ENCODE results near the gene IL17B. TPM values are rescaled to one million over a fixed set of nuclear protein-coding genes. Genes with fewer than 3 reads are reported as not detected.
A peak's percentile ranks its signal among the peaks of the same experiment; 100 is the strongest.

IL17B gene
- 1 to 10 TPM; 2.9 to 4.0 TPM for total RNA-seq
- polyA plus RNA-seq (ENCODE audit: insufficient read length in 2 of 2): 1 to 10 TPM in 1 of 2 donors, under 1 TPM in 1; 0.87 to 1.6 TPM
- long read RNA-seq, donor 1: 0 reads
- long read RNA-seq, donor 2: 0 reads
- long read RNA-seq, donor 3: 0 reads
- long read RNA-seq, donor 4, partial matches to known transcripts: 0 of 1 reads
- long read RNA-seq, donor 4, other reads (novel, unspliced or antisense): 0 of 1 reads

DNA sequence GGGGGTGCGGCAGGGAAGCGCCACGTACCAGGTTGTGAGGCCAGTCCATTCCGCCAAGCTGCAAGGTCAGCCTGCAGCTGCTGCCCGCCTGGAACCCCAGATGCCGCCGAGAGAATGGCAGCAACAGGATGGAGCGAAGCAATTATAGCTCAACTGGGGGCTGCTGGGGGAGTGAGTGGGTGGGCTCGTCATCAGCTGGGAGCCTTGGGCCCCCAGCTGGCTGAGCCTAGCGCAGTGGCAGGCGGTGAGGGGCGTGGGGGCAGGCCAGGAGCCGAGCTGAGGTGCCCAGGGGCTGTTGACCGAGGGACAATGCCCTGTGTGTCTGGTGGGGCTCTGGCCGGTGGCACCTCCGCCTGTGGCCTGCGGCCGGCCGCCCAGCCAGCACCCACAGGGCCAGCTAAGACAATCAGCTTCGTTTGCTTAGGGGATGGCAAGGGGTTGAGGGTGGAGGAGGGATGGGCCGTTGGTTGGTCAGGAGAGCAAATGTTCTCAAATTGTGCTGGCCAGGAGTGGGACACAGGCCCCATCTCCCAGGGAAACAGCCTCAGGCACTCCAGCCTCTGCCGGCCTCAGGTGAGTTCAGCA, at the start of gene IL17B:
Gene IL17B (minus strand): TSS at position 116 of the 585 bp plus-strand sequence. CDS start 67 bp downstream, at position 49.
- Histone ChIP-seq H3K36me3 (ENCODE audit: control insufficient read depth, insufficient read depth, low read length) (no peaks in the 10 kb centered on the region), H3K27ac (ENCODE audit: low read depth, low read length) (peak within 1 kb of the TSS; percentile 67), H3K4me3 (ENCODE audit: low read depth, low read length) (no peak within 1 kb of the TSS), H3K27me3 (ENCODE audit: control insufficient read depth, insufficient read depth, low read length) (no peaks in the 10 kb centered on the region), H3K9me3 (ENCODE audit: control insufficient read depth, insufficient read depth, low read length) (no peaks in the 10 kb centered on the region), H3K4me1 (ENCODE audit: control insufficient read depth, insufficient read depth, low read length) (peaks cover 24% of the 10 kb centered on the region)
- WGBS (ENCODE audit: insufficient coverage): 69% methylated on average over 22 of the region's 22 CpGs
- no peak for DNase-seq (ENCODE audit: low read depth in 4 of 6, low spot score in 6 of 6)

DNA sequence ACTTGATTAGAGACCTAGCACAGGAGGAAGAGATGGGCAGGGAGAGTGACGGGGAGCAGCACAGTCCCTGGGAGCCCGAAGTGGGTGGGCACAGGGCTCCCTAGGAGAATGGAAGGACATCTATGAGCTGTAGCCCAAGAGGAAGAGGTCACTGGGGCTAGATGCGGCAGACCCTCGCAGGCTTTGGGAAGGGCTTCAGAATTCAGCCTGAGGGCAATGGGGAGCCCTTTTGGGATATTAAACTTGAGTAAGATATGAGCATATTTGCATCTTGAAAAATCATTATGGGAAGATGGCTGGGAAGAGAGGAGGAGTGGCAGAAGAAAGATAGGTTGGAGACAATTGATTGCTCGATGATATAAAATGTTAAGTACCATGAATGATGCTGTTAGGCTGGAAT, 48.9 kb upstream of the IL17B start:
- no peak for DNase-seq (ENCODE audit: low read depth in 4 of 6, low spot score in 6 of 6)
- H3K27me3 ChIP-seq (ENCODE audit: control insufficient read depth, insufficient read depth, low read length): no peaks in the 10 kb centered on the region
- H3K27ac ChIP-seq (ENCODE audit: low read depth, low read length): no peak overlapping the region
- no peaks in the 10 kb centered on the region for H3K36me3 ChIP-seq (ENCODE audit: control insufficient read depth, insufficient read depth, low read length)
- no peaks in the 10 kb centered on the region for H3K9me3 ChIP-seq (ENCODE audit: control insufficient read depth, insufficient read depth, low read length)
- H3K4me3 ChIP-seq (ENCODE audit: low read depth, low read length): no peak overlapping the region
- peaks cover 16% of the 10 kb centered on the region for H3K4me1 ChIP-seq (ENCODE audit: control insufficient read depth, insufficient read depth, low read length)
- WGBS (ENCODE audit: insufficient coverage): 88% methylated on average over 4 of the region's 5 CpGs

- H3K36me3 ChIP-seq (ENCODE audit: control insufficient read depth, insufficient read depth, low read length): no peaks in the 10 kb centered on the region
- no peak for DNase-seq (ENCODE audit: low read depth in 4 of 6, low spot score in 6 of 6)
- 94% methylated on average over 3 of the region's 4 CpGs for WGBS (ENCODE audit: insufficient coverage)
- H3K4me3 ChIP-seq (ENCODE audit: low read depth, low read length): no peak overlapping the region
- no peaks in the 10 kb centered on the region for H3K9me3 ChIP-seq (ENCODE audit: control insufficient read depth, insufficient read depth, low read length)
- no peaks in the 10 kb centered on the region for H3K27me3 ChIP-seq (ENCODE audit: control insufficient read depth, insufficient read depth, low read length)
- H3K4me1 ChIP-seq (ENCODE audit: control insufficient read depth, insufficient read depth, low read length): peaks cover 23% of the 10 kb centered on the region
- no peak overlapping the region for H3K27ac ChIP-seq (ENCODE audit: low read depth, low read length)
Observed at GRCh38 chr5:149427374-149427773, 48.3 kb upstream of the IL17B start.

DNA sequence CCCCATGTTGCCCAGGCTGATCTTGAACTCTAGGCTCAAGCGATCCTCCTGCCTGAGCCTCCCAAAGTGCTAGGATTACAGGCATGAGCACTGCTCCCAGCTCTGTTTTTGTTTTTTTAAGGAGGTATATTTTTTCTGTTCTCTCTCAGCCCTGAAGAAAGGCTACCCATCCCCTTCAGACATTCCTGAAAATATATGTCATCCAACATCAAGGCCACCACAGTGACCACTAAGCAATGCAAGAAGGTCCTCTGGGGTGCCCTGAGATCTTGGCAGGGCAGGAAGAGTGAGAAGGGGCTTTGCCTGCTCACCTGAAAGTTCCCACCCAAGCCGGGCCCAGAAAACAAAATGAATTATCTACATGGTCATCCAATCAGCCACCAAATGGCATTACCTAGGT, 47.8 kb upstream of the IL17B start:
- H3K36me3 ChIP-seq (ENCODE audit: control insufficient read depth, insufficient read depth, low read length): no peaks in the 10 kb centered on the region
- no peaks in the 10 kb centered on the region for H3K9me3 ChIP-seq (ENCODE audit: control insufficient read depth, insufficient read depth, low read length)
- no peak overlapping the region for H3K27ac ChIP-seq (ENCODE audit: low read depth, low read length)
- no peaks in the 10 kb centered on the region for H3K27me3 ChIP-seq (ENCODE audit: control insufficient read depth, insufficient read depth, low read length)
- peaks cover 25% of the 10 kb centered on the region for H3K4me1 ChIP-seq (ENCODE audit: control insufficient read depth, insufficient read depth, low read length)
- no CpG with 5 or more reads among the region's 2 CpGs for WGBS (ENCODE audit: insufficient coverage)
- DNase-seq (ENCODE audit: low read depth in 4 of 6, low spot score in 6 of 6): no peak
- no peak overlapping the region for H3K4me3 ChIP-seq (ENCODE audit: low read depth, low read length)

DNA sequence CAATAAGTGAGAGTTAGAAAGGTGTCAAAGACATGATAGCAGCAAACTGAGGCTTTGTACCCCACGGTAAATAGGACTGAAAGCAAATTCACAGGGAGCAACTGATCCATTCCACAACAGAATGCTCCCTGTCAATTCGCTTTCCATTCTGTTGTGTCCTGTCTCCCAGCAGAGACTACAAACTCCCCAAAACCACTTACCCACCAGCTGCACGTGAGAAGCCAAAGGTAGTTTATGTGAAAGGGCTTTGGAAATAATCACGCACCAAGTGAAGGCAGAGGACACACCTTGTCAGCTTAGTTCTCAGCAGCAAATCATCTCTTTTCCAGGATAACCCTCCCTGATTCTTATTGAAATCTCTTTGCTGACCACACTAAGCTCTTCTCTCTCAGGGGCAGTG, 46.6 kb upstream of the IL17B start:
- no peak for DNase-seq (ENCODE audit: low read depth in 4 of 6, low spot score in 6 of 6)
- no peaks in the 10 kb centered on the region for H3K27me3 ChIP-seq (ENCODE audit: control insufficient read depth, insufficient read depth, low read length)
- H3K36me3 ChIP-seq (ENCODE audit: control insufficient read depth, insufficient read depth, low read length): no peaks in the 10 kb centered on the region
- no peak overlapping the region for H3K27ac ChIP-seq (ENCODE audit: low read depth, low read length)
- no peak overlapping the region for H3K4me3 ChIP-seq (ENCODE audit: low read depth, low read length)
- 100% methylated on average over 2 of the region's 4 CpGs for WGBS (ENCODE audit: insufficient coverage)
- peaks cover 30% of the 10 kb centered on the region for H3K4me1 ChIP-seq (ENCODE audit: control insufficient read depth, insufficient read depth, low read length)
- H3K9me3 ChIP-seq (ENCODE audit: control insufficient read depth, insufficient read depth, low read length): no peaks in the 10 kb centered on the region

GRCh38 chr5:149424371-149425315, 45.6 kb upstream of the IL17B start:
- H3K4me3 ChIP-seq (ENCODE audit: low read depth, low read length): no peak overlapping the region
- peaks cover 28% of the 10 kb centered on the region for H3K4me1 ChIP-seq (ENCODE audit: control insufficient read depth, insufficient read depth, low read length)
- H3K27me3 ChIP-seq (ENCODE audit: control insufficient read depth, insufficient read depth, low read length): no peaks in the 10 kb centered on the region
- no peaks in the 10 kb centered on the region for H3K36me3 ChIP-seq (ENCODE audit: control insufficient read depth, insufficient read depth, low read length)
- 52% methylated on average over 6 of the region's 10 CpGs for WGBS (ENCODE audit: insufficient coverage)
- H3K27ac ChIP-seq (ENCODE audit: low read depth, low read length): peak overlapping the region; percentile 82
- DNase-seq (ENCODE audit: low read depth in 4 of 6, low spot score in 6 of 6): no peak
- H3K9me3 ChIP-seq (ENCODE audit: control insufficient read depth, insufficient read depth, low read length): no peaks in the 10 kb centered on the region

DNA sequence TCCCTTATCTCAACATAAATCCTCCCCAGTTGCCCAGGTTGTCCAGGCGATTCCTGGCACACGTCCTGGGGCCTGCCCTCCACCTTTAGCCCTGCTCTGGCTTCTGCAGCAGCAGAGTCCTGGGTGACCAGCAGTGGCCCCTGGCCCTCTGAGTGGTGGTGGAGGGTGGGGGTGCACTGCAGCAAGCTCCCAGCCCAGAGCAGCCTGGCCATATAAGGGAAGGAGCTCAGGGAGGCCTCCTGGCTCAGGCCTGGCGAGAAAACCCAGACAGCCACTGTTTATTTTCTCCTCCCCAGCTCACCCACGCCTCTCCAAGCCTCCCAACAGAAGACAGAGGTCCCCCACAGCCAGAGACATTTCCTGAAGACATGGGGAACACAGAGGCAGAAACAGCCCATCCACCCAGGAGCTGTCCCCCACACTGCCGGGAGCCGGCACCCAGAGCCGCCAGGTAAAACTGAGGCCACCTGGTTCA, 44.7 kb upstream of the IL17B start:
- no peaks in the 10 kb centered on the region for H3K36me3 ChIP-seq (ENCODE audit: control insufficient read depth, insufficient read depth, low read length)
- 87% methylated on average over 4 of the region's 7 CpGs for WGBS (ENCODE audit: insufficient coverage)
- H3K4me1 ChIP-seq (ENCODE audit: control insufficient read depth, insufficient read depth, low read length): peaks cover 28% of the 10 kb centered on the region
- H3K27me3 ChIP-seq (ENCODE audit: control insufficient read depth, insufficient read depth, low read length): no peaks in the 10 kb centered on the region
- no peak for DNase-seq (ENCODE audit: low read depth in 4 of 6, low spot score in 6 of 6)
- no peak overlapping the region for H3K4me3 ChIP-seq (ENCODE audit: low read depth, low read length)
- H3K9me3 ChIP-seq (ENCODE audit: control insufficient read depth, insufficient read depth, low read length): no peaks in the 10 kb centered on the region
- H3K27ac ChIP-seq (ENCODE audit: low read depth, low read length): peak overlapping the region; percentile 82

DNA sequence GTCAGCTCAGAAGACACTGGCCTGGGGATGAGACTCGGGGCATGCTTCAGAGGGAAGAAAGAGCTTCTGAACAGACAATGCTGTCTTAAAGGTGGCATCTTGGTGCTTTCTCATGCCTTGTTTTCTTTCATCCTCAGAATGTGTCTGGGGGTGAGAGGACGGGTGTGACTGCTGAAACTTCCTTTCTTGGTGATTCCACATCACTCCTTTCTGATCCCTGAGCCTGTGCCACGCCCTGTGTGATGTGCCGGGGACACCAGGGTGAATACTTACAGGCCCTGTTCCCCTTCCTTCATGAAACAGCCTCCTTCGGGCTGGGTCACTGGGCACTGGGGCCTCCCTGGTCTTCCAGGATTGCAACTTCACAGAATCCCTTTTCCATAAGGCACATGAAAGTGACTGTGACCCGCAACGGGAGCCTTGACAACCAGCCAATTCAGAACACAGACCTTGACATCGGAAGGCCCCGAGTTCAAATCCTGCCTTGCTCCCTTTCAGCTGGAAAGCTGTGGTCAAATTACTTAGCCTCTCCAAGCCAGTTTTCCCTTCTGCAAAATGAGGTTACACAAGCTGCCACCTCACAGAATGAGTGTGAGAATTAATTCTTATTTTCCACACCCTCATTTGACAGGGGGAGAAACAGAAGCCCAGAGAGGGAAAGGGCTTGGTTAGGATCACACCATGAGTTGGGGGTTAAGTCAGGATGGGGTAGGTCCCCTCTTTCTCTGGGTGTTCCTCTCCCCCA, 44.1 kb upstream of the IL17B start:
- H3K36me3 ChIP-seq (ENCODE audit: control insufficient read depth, insufficient read depth, low read length): no peaks in the 10 kb centered on the region
- 38% methylated on average over 4 of the region's 9 CpGs for WGBS (ENCODE audit: insufficient coverage)

GRCh38 chr5:149422366-149423048, 43.4 kb upstream of the IL17B start:
- peak in 2 of 6 donors; percentile 69 to 71 for DNase-seq (ENCODE audit: low read depth in 4 of 6, low spot score in 6 of 6)
- peak overlapping the region; percentile 82 for H3K27ac ChIP-seq (ENCODE audit: low read depth, low read length)
- H3K4me3 ChIP-seq (ENCODE audit: low read depth, low read length): no peak overlapping the region
- no peaks in the 10 kb centered on the region for H3K9me3 ChIP-seq (ENCODE audit: control insufficient read depth, insufficient read depth, low read length)
- H3K27me3 ChIP-seq (ENCODE audit: control insufficient read depth, insufficient read depth, low read length): no peaks in the 10 kb centered on the region
- H3K36me3 ChIP-seq (ENCODE audit: control insufficient read depth, insufficient read depth, low read length): no peaks in the 10 kb centered on the region
- peaks cover 28% of the 10 kb centered on the region for H3K4me1 ChIP-seq (ENCODE audit: control insufficient read depth, insufficient read depth, low read length)
- WGBS (ENCODE audit: insufficient coverage): 9% methylated on average over 6 of the region's 19 CpGs

More for the DNA sequence above, 44.1 kb upstream of the IL17B start:
- Histone ChIP-seq H3K4me3 (ENCODE audit: low read depth, low read length) (no peak overlapping the region), H3K9me3 (ENCODE audit: control insufficient read depth, insufficient read depth, low read length) (no peaks in the 10 kb centered on the region), H3K27me3 (ENCODE audit: control insufficient read depth, insufficient read depth, low read length) (no peaks in the 10 kb centered on the region), H3K4me1 (ENCODE audit: control insufficient read depth, insufficient read depth, low read length) (peaks cover 28% of the 10 kb centered on the region), H3K27ac (ENCODE audit: low read depth, low read length) (peak overlapping the region; percentile 82)
- DNase-seq (ENCODE audit: low read depth in 4 of 6, low spot score in 6 of 6): no peak
